HG02943 (cell line): Measurements from ENCODE around the gene UCK2.

Experiments used
- ATAC-seq: cut with Tn5 transposase; IDR thresholded peaks from one replicate; pipeline ENCODE4 v1.9.1; 2021; ENCODE audit warnings: mild to moderate bottlenecking, low read depth, moderate library complexity; ENCODE audit not compliant: unreplicated experiment

The UCK2 gene

GRCh38 chr1:165877411-165877810 lies 50.0 kb downstream of the UCK2 start:
- ATAC-seq = no peak

GRCh38 chr1:165877940-165878556 lies 50.6 kb downstream of the UCK2 start:
- ATAC-seq = no peak

- ATAC-seq = no peak
Measured at GRCh38 chr1:165879946-165880345, 52.5 kb downstream of the UCK2 start.

- no peak for ATAC-seq
Measured at GRCh38 chr1:165880993-165881392, 53.6 kb downstream of the UCK2 start.

DNA sequence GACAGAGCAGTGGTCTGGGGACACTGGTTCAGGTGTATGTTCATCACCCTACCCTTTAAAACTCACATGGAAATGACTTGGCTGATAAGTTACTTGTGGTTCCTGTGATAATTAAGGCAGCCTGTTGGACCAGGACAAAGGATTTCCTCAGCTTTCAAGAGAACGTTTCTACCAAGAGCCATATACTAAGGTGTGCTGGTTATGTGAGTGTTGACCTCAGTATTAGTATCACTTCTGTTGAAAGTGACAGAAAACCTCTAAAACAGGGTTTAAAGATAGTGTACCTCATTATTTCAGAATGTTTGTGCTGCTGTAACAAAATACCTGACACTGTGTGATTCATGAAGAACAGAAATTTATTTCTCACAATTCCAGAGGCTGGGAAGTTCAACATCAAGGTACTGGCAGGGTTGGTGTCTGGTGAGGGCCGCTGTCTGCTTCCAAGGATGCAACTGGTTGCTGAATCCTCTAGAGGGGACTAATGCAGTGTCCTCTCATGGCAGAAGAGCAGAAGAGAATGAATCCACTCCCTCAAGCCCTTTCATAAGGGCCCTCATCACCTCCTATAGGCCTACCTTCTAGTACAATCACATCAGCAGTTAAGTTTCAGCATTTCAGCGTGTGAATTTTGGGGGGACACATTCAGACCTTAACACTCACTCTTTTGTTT lies 54.9 kb downstream of the UCK2 start:
- no peak for ATAC-seq

GRCh38 chr1:165883056-165883455 lies 55.6 kb downstream of the UCK2 start:
- no peak for ATAC-seq

DNA sequence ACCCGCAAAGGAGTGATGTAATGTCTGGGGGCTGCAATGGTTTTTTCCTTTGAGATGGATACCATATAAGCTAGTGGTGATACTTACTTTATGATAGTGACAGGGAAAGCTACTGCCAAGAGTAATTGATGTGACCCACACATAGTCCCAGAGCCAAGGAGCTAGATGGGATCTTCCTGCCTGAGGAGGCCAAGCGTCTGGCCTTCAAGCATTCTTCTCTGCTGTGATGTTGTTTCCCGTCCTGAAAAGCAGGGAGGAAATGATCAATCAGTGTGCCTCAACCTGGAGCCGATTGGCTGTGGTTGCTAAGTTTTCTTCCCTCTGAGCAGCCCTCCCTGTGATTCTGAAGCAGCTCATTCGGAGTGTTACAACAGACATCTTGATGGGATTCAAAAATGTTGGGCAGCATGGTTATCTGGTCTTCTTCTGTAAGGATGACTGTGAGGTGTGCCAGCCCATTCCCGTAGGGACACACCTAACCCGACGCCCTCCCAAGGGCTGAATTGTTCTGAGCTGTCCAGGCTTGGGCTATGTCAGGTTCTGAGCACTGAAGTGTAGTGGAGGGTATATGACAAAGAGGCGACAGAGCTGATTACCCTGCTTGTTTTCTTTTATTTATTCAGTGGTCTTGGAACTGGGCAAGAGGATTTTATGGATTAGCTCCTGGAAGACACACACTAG lies 56.7 kb downstream of the UCK2 start:
- ATAC-seq = no peak

DNA sequence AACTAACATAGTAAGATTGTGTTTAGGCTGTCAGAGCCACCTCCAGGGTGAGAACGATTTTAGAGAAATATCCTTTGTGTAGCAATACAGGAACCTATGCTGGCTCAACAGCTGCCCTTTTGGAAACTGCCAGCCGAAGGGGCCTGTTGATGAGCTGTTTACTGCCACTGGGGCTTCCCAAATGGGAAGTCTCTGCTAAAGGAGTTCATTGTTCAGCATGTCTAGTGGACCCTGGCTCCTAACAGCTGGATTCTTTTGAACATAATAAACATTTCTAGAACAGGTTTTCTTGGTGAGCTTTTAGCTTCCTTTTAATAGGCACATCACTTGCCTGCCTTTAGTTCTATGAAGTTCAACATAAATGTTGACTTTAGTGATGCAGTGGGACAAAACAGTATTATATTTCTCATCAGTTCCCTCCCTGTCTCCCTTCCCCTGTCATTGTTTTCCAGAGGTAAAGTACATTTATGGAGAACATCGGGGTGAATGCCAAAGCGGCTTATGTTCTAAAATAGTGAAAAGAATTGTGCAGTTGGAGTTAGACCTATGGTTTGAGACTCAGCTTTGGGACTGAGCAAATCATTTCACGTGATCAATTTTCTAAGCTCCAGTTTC lies 57.4 kb downstream of the UCK2 start:
- no peak for ATAC-seq

GRCh38 chr1:165885305-165885694 lies 57.9 kb downstream of the UCK2 start:
- ATAC-seq = no peak

DNA sequence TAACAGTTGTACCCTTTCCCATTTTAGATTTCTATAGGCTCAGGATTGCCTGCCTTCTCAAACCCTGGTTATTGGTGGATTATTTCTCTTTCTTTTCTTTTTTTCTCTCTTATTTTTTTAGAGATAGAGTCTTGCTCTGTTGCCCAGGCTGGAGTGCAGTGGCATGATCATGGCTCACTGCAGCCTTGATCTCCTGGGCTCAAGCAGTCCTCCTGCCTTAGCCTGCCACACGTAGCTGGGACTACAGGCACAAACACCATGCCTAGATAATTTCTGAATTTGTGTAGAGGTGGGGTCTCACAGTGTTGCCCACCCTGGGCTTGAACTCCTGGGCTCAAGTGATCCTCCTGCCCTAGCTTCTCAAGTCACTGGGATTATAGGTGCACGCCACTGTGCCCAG lies 58.8 kb downstream of the UCK2 start:
- no peak for ATAC-seq

GRCh38 chr1:165886983-165887382 lies 59.6 kb downstream of the UCK2 start:
- ATAC-seq = no peak

- ATAC-seq = no peak
Measured at GRCh38 chr1:165887877-165888551, 60.6 kb downstream of the UCK2 start.

GRCh38 chr1:165888552-165888920 lies 61.1 kb downstream of the UCK2 start:
- ATAC-seq = no peak

- no peak for ATAC-seq
Measured at GRCh38 chr1:165890684-165891083, 63.3 kb downstream of the UCK2 start.

- no peak for ATAC-seq
Measured at GRCh38 chr1:165891111-165891860, 63.9 kb downstream of the UCK2 start.

DNA sequence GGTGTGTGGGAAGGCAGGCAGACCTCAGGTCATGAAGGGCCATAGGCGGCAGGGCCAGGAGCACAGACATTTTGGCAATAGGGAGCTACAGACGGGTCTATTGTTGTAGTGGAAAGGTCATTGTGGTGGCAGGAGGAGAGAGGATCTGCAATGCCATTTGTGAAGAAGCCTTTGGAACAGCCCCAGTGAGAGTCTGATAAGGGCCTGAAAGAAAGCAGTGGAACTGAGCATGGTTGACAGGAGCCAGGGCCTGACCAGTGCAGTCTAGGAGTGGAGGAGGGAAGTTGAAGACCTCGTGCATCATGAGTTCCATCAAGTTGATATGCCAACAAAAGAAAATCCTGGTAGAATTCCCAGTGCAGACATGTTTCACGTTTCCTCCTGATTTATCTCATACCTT lies 65.5 kb downstream of the UCK2 start:
- ATAC-seq = no peak

- ATAC-seq = no peak
Measured at GRCh38 chr1:165893507-165893906, 66.1 kb downstream of the UCK2 start.

GRCh38 chr1:165894591-165894990 lies 67.2 kb downstream of the UCK2 start:
- ATAC-seq = no peak

GRCh38 chr1:165895451-165895871 lies 68.0 kb downstream of the UCK2 start:
- no peak for ATAC-seq

DNA sequence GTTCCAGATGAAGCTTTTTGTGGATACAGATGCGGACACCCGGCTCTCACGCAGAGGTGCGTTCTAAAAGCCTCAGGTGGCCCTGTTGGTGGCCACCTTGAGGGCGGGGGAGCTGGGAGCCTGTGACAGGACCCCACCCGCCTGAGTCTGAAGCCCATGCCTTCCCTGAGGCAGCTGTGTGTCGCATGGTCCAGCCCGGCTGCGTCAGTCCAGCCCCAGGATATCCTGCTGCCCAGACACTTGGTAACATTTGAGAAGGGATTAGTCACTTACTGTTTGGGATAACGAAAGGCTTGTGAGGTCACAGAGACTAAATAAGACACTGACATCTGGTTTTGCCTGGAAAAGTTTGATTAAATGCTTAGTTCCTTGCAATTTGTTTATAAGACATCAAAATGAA lies 68.9 kb downstream of the UCK2 start:
- no peak for ATAC-seq
